ENCODE measurements around the gene TRMT61B. TPM values are rescaled to one million over a fixed set of nuclear protein-coding genes. Genes with fewer than 3 reads are reported as not detected.

Gene TRMT61B
- 7.9 and 13.5 TPM in 2 replicates for total RNA-seq

GRCh38 chr2:28870146-28870891 is at the start of gene TRMT61B:
TRMT61B (minus strand) TSS chr2:28870309; CDS start chr2:28870277, 32 bp downstream.

GRCh38 chr2:28894470-28895188 is 24.5 kb upstream of the TRMT61B start, which contains the start of gene WDR43:
WDR43 (plus strand) TSS chr2:28894667; CDS start chr2:28894699, 32 bp downstream.

DNA sequence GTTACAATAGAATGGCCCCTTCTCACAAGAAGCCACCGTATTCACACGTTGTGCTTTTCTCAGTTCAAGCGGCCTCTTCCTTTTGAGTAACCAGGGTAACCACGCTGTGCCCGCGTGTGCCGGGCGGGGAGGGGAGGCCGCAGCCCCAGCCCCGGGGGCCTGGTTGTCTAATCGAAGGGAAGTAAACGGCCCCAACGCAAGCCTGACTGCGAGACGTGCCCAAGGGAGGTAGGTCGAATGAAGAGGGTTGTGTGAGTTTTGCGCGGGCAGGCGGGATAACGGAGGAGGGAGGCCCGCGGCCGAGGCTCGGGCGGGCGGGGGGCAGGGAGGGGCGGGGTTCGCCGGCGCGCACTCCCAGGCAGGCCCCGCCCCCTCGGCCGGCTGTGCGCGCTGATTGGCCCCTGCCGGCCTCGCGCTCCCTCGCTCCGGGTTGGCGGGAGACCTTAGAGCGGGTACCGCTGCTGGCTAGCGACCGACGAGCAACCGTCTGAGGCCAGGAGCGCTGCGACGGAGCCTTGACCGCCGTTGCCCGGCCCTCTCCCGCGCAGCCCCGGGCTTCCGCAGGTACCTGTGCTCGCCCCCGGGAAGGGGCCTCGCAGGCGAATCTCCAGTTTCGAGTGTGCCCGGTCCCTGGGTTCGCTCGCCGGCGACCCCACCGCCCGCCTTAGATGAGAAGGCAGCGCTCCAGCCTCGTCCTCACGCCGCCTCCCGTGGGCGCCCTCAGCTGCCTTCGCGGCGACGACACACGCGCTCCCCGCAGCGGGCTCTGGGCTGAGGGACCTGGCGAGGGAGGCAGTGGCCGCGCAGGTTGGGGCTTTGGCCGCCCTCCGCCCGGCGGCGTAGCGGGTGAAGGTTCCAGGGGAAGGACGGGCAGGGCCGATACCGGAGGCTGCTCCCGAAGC is 59.5 kb downstream of the TRMT61B start, which contains the start of gene SPDYA:
TSS of gene SPDYA (plus strand) at position 451 of the 902 bp plus-strand sequence. CDS start 5,181 bp downstream, outside the sequence.

Other genes starting within 250 kb of the TRMT61B start
- 78.7 and 105 TPM in 2 replicates for gene PPP1CB, start 118.5 kb downstream of the TRMT61B start, total RNA-seq
- 0.32 and 1.3 TPM in 2 replicates for gene SPDYA, start 59.5 kb downstream of the TRMT61B start, total RNA-seq
- gene WDR43, start 24.4 kb upstream of the TRMT61B start, total RNA-seq = 38.4 and 110 TPM in 2 replicates
- gene TOGARAM2, start 111.0 kb upstream of the TRMT61B start, total RNA-seq = 0.13 TPM in 1 of 2 replicates, not detected in the other
- gene PCARE, start 204.2 kb upstream of the TRMT61B start, total RNA-seq = not detected in 2 replicates
- 13.4 and 26.7 TPM in 2 replicates for gene CLIP4, start 245.1 kb upstream of the TRMT61B start, total RNA-seq

All from bladder microvascular endothelial cell (primary cell).